ENCODE results near the gene ATP2A3. TPM values are rescaled to one million over a fixed set of nuclear protein-coding genes. Genes with fewer than 3 reads are reported as not detected.

ATP2A3 gene
- total and polyA plus RNA-seq, 3 experiments from 2014 or later: 105 to 111 (median 108) TPM

DNA sequence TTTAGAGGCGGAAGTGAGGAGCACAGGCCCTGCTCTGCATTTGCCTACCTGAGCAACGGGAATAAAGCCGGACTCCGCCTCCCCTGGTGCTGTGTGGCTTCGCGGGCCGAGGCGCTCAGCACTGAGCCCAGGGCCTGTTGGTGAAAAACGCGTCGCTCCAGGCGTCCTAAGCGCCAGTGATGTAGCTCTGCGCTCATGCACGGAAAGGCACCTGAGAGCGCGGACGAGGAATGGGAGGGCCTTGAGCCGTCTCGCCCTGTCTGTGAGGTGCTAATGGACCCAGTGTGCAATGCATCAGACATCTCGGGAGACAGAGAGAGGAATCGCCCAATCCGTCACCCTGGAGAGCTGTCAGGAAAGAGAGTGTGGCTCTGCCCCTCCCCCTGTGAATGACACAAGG lies 17.2 kb upstream of the ATP2A3 start:
- no peak for DNase-seq
- Histone ChIP-seq H3K4me3 (ENCODE audit: low read length) (no peak overlapping the region), H3K4me1 (ENCODE audit: insufficient read depth, low read length) (no peaks in the 10 kb centered on the region), H3K36me3 (ENCODE audit: insufficient read depth, low read length) (no peaks in the 10 kb centered on the region), H3K27ac (ENCODE audit: low read depth, low read length) (no peak overlapping the region), H3K9me3 (ENCODE audit: low read length) (no peaks in the 10 kb centered on the region), H3K27me3 (ENCODE audit: insufficient read depth, low read length, poor library complexity, severe bottlenecking) (no peaks in the 10 kb centered on the region)
- H3K9me3 Mint-ChIP-seq: no peaks in the 10 kb centered on the region
- no peaks in the 10 kb centered on the region for H3K36me3 Mint-ChIP-seq
- no peak overlapping the region for H3K4me3 Mint-ChIP-seq
- POLR2A ChIA-PET: no interaction called here
- peaks cover 0 to 3% of the 10 kb centered on the region in 2 donors for H3K27me3 Mint-ChIP-seq
- CTCF ChIA-PET: interaction anchor here (1.2 kb wide), 1 partner anchor 68 kb away, joined by 3 read pairs; no protein-coding TSS in a partner anchor
- H3K27ac Mint-ChIP-seq: no peak overlapping the region
- peaks cover 0 to 4% (median 2%) of the 10 kb centered on the region in 3 donors for H3K4me1 Mint-ChIP-seq

DNA sequence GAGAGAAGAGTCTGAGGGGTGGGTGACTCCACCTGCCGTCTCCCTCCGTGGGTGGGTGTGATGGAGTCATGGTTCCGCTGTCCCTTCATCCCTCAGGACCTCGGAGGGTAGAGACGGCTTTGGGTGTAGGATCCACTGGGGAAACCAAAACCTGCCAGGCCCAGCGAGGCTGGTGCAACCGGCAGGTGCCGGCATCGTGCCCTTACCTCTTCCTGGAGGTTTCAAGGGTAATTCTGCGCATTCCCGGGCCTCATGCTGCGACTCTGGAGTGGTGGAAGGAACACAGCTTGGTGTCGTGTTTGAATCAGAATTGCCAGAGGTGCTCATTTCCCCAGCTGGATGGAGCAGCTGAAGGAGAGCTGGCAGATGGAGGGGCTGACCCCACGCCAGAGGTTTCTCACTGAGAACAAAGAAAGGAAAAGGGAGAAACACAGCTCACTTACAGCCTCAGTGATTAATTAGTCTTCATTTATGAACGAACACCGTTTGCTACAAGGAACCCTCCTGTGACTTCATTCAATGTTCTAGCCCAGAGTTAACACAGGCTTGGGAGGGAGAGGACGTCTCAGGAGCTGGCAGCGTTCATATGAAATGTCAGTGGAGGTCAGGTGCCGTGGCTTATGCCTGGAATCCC lies 16.3 kb upstream of the ATP2A3 start:
- Mint-ChIP-seq H3K9me3 (no peaks in the 10 kb centered on the region), H3K36me3 (no peaks in the 10 kb centered on the region), H3K27ac (peak overlapping the region in 1 of 8 donors; percentile 32), H3K4me1 (peaks cover 0 to 4% (median 2%) of the 10 kb centered on the region in 3 donors), H3K4me3 (no peak overlapping the region), H3K27me3 (peaks cover 0 to 3% of the 10 kb centered on the region in 2 donors)
- no peaks in the 10 kb centered on the region for H3K4me1 ChIP-seq (ENCODE audit: insufficient read depth, low read length)
- ChIA-PET CTCF (interaction anchor here (1.2 kb wide), 1 partner anchor 67 kb away, joined by 3 read pairs; no protein-coding TSS in a partner anchor), POLR2A (no interaction called here)
- no peaks in the 10 kb centered on the region for H3K36me3 ChIP-seq (ENCODE audit: insufficient read depth, low read length)
- H3K4me3 ChIP-seq (ENCODE audit: low read length): no peak overlapping the region
- no peaks in the 10 kb centered on the region for H3K9me3 ChIP-seq (ENCODE audit: low read length)
- H3K27ac ChIP-seq (ENCODE audit: low read depth, low read length): no peak overlapping the region
- no peaks in the 10 kb centered on the region for H3K27me3 ChIP-seq (ENCODE audit: insufficient read depth, low read length, poor library complexity, severe bottlenecking)
- DNase-seq: no peak

DNA sequence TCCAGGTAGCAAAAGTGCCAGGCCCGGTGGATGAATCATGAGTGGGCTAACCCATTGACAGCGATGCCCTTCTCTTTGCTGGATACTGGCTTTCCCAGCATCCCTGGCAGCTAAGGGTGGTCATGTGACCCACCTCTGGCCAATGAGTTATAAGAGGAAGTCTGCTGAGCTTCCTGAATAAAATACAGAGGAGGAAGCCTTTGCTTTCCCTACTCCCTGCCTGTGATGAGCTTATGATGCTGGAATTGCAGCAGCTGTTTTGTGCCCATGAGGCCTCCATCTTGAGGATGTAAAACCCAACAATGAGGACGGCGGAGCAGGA lies 15.0 kb upstream of the ATP2A3 start:
- Histone ChIP-seq H3K36me3 (ENCODE audit: insufficient read depth, low read length) (no peaks in the 10 kb centered on the region), H3K27ac (ENCODE audit: low read depth, low read length) (no peak overlapping the region), H3K9me3 (ENCODE audit: low read length) (no peaks in the 10 kb centered on the region), H3K27me3 (ENCODE audit: insufficient read depth, low read length, poor library complexity, severe bottlenecking) (no peaks in the 10 kb centered on the region), H3K4me3 (ENCODE audit: low read length) (no peak overlapping the region), H3K4me1 (ENCODE audit: insufficient read depth, low read length) (no peaks in the 10 kb centered on the region)
- ChIA-PET CTCF (interaction anchor here (0.5 to 1.5 kb wide), 5 partner anchors 14 to 326 kb away, joined by 3 to 7 read pairs (median 3); partner anchors contain the start of gene ATP2A3), POLR2A (interaction anchor here (1.2 kb wide), 1 partner anchor 14 kb away, joined by 3 read pairs; no protein-coding TSS in a partner anchor)
- DNase-seq: no peak
- no peak overlapping the region for H3K4me3 Mint-ChIP-seq
- H3K27ac Mint-ChIP-seq: peak overlapping the region in 2 of 8 donors; percentile 29 to 74
- peaks cover 0 to 5% (median 0%) of the 10 kb centered on the region in 3 donors for H3K36me3 Mint-ChIP-seq
- H3K4me1 Mint-ChIP-seq: peaks cover 4 to 5% (median 4%) of the 10 kb centered on the region in 3 donors
- no peaks in the 10 kb centered on the region for H3K27me3 Mint-ChIP-seq
- peaks cover 0 to 6% (median 2%) of the 10 kb centered on the region in 5 donors for H3K9me3 Mint-ChIP-seq

DNA sequence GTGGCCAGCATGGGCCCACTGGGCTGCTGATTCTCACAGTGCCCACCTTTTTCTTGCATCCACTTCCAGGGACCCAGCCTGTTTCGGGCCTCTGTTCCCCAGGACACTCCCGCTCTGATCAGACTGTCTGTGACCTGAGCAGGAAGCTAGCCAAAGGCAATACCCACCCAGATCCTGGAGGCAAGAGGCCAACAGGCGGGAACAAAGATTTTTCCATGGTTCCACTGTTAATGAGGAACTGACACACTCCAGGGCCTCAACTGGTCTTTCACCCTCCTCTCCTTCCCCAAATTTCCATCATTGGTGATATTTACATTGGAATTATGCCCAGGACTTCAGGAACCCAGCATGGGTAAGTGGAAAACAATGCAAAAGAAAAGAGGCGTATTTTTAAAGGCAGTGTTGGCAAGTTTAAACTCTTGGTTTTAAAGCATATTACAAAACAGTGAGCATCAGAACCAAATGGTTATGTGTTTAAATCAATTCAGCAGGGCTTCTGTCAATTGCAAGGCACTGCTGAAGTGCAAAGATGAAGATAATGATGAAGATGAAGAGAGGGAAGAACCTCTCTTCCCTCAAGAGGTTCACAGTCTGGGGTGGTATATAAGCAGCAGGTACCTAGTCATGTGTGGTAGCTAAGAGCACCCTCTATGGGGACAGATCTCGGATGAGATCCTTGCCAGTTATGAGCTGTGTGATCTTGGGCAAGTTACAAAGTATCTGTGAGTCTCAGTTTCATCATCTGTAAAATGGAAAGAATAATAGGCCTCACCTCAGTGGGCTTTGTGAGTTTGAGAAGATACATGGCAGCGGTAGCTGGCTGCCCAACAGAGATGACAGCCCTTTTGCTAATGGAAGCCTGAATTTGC lies 14.4 kb upstream of the ATP2A3 start:
- Mint-ChIP-seq H3K27ac (peak overlapping the region in 3 of 8 donors; percentile 4 to 29 (median 12)), H3K4me1 (peaks cover 2 to 5% (median 4%) of the 10 kb centered on the region in 3 donors), H3K4me3 (no peak overlapping the region), H3K27me3 (no peaks in the 10 kb centered on the region), H3K36me3 (peaks cover 0 to 5% (median 0%) of the 10 kb centered on the region in 3 donors), H3K9me3 (peaks cover 0 to 6% (median 2%) of the 10 kb centered on the region in 5 donors)
- no peak for DNase-seq
- ChIA-PET POLR2A (interaction anchor here (1.2 kb wide), 1 partner anchor 13 kb away, joined by 3 read pairs; no protein-coding TSS in a partner anchor), CTCF (interaction anchor here (0.5 to 1.5 kb wide), 5 partner anchors 14 to 326 kb away, joined by 3 to 7 read pairs (median 3); partner anchors contain the start of gene ATP2A3)
- no peak overlapping the region for H3K27ac ChIP-seq (ENCODE audit: low read depth, low read length)
- H3K27me3 ChIP-seq (ENCODE audit: insufficient read depth, low read length, poor library complexity, severe bottlenecking): no peaks in the 10 kb centered on the region
- no peaks in the 10 kb centered on the region for H3K4me1 ChIP-seq (ENCODE audit: insufficient read depth, low read length)
- no peaks in the 10 kb centered on the region for H3K36me3 ChIP-seq (ENCODE audit: insufficient read depth, low read length)
- no peaks in the 10 kb centered on the region for H3K9me3 ChIP-seq (ENCODE audit: low read length)
- no peak overlapping the region for H3K4me3 ChIP-seq (ENCODE audit: low read length)

DNA sequence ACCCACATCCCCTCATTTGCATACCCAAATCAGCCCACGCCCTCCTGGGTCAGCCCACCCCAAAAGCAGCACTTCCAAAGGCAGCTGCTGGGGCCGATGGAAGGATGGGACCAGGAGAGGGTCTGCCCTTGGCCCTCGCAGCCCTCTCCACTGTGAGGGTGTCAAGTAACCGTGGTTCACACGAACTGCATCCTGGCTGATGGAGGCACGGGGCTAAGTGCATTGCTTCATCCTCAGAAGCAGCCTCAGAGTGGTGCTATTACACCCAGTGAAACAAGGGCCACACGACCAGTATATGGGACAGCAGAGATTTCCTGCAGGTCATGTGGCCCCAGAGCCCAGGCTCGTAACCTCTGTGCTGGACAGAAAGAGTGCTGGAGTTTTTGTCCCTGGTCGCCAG lies 13.2 kb upstream of the ATP2A3 start:
- no peaks in the 10 kb centered on the region for H3K27me3 ChIP-seq (ENCODE audit: insufficient read depth, low read length, poor library complexity, severe bottlenecking)
- no peaks in the 10 kb centered on the region for H3K9me3 ChIP-seq (ENCODE audit: low read length)
- DNase-seq: no peak
- Mint-ChIP-seq H3K4me1 (peaks cover 10 to 14% (median 12%) of the 10 kb centered on the region in 3 donors), H3K9me3 (peaks cover 0 to 6% (median 2%) of the 10 kb centered on the region in 5 donors), H3K27ac (no peak overlapping the region), H3K27me3 (no peaks in the 10 kb centered on the region), H3K4me3 (no peak overlapping the region), H3K36me3 (peaks cover 0 to 5% (median 0%) of the 10 kb centered on the region in 3 donors)
- H3K36me3 ChIP-seq (ENCODE audit: insufficient read depth, low read length): no peaks in the 10 kb centered on the region
- H3K4me1 ChIP-seq (ENCODE audit: insufficient read depth, low read length): peaks cover 11% of the 10 kb centered on the region
- no peak overlapping the region for H3K4me3 ChIP-seq (ENCODE audit: low read length)
- ChIA-PET CTCF (no interaction called here), POLR2A (no interaction called here)
- H3K27ac ChIP-seq (ENCODE audit: low read depth, low read length): no peak overlapping the region

DNA sequence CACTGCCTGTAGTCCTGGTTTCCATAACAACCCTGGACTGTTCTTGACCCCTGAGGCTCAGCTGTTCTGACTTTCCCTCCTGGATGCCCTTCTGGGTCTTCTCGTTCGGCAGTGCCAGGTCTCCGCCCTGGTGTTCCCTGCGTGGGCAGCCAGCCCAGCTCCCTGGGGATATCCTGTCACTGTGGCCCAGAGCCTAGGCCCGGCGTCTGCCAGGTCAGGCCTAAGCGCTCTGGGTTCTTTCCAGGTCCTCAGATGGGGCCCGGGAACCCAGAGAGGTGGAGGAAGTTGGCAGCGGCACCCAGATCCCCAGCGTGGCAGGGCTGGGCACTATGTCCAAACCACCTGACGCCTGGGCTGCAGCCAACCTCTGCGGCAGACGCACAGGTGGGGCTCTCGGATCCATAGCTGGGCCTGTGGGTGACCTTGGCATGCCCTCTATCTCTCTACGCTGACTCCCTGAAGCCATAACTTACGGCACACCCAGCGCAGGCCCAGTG lies 12.5 kb upstream of the ATP2A3 start:
- Histone ChIP-seq H3K27me3 (ENCODE audit: insufficient read depth, low read length, poor library complexity, severe bottlenecking) (no peaks in the 10 kb centered on the region), H3K9me3 (ENCODE audit: low read length) (no peaks in the 10 kb centered on the region), H3K4me1 (ENCODE audit: insufficient read depth, low read length) (peaks cover 17% of the 10 kb centered on the region), H3K27ac (ENCODE audit: low read depth, low read length) (no peak overlapping the region), H3K4me3 (ENCODE audit: low read length) (no peak overlapping the region), H3K36me3 (ENCODE audit: insufficient read depth, low read length) (no peaks in the 10 kb centered on the region)
- peaks cover 0 to 6% (median 2%) of the 10 kb centered on the region in 5 donors for H3K9me3 Mint-ChIP-seq
- ChIA-PET CTCF (no interaction called here), POLR2A (no interaction called here)
- no peak for DNase-seq
- no peak overlapping the region for H3K27ac Mint-ChIP-seq
- peaks cover 0 to 5% (median 0%) of the 10 kb centered on the region in 3 donors for H3K36me3 Mint-ChIP-seq
- no peak overlapping the region for H3K4me3 Mint-ChIP-seq
- peaks cover 16 to 19% (median 19%) of the 10 kb centered on the region in 3 donors for H3K4me1 Mint-ChIP-seq
- no peaks in the 10 kb centered on the region for H3K27me3 Mint-ChIP-seq

DNA sequence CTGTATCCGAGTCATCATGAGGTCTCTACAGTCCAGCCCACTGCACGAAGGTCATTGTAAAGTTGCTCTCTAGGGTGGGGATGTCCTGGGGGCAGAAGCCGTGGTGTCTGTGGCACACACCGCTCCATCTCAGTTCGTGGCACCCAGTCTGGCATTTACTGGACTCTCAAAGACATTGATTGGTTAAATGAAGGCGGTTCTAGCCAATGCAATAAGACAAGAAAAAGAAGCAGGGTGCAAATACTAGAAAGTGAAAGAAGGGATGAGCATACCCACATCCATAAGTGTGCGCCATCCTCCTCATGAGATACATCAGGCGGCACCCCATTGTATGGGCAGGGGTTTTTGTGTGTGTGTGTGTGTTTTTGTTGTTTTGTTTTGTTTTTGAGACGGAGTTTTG lies 10.7 kb upstream of the ATP2A3 start:
- no peak overlapping the region for H3K27ac Mint-ChIP-seq
- Histone ChIP-seq H3K4me3 (ENCODE audit: low read length) (no peak overlapping the region), H3K27me3 (ENCODE audit: insufficient read depth, low read length, poor library complexity, severe bottlenecking) (no peaks in the 10 kb centered on the region), H3K36me3 (ENCODE audit: insufficient read depth, low read length) (no peaks in the 10 kb centered on the region), H3K27ac (ENCODE audit: low read depth, low read length) (no peak overlapping the region), H3K9me3 (ENCODE audit: low read length) (no peaks in the 10 kb centered on the region), H3K4me1 (ENCODE audit: insufficient read depth, low read length) (peaks cover 17% of the 10 kb centered on the region)
- H3K9me3 Mint-ChIP-seq: peaks cover 0 to 6% (median 2%) of the 10 kb centered on the region in 5 donors
- ChIA-PET POLR2A (no interaction called here), CTCF (no interaction called here)
- DNase-seq: no peak
- peak overlapping the region in 1 of 7 donors; percentile 12 for H3K4me3 Mint-ChIP-seq
- H3K36me3 Mint-ChIP-seq: peaks cover 0 to 5% (median 0%) of the 10 kb centered on the region in 3 donors
- peaks cover 16 to 20% (median 19%) of the 10 kb centered on the region in 3 donors for H3K4me1 Mint-ChIP-seq
- H3K27me3 Mint-ChIP-seq: peaks cover 0 to 3% of the 10 kb centered on the region in 2 donors

Measured in CD8-positive, alpha-beta memory T cell (primary cell).